H9 (cell line): ENCODE measurements around the gene NSF. TPM values are rescaled to one million over a fixed set of nuclear protein-coding genes. Genes with fewer than 3 reads are reported as not detected.

Experiments
- DNase-seq: peaks from one replicate; pipeline ENCODE4 v3.0.0-alpha.2; 2017
- H2AFZ ChIP-seq: one replicate; pipeline ENCODE4 v1.6.1; 2013; ENCODE audit warnings: mild to moderate bottlenecking, low read length, control low read depth, moderate library complexity
- H2AK5ac ChIP-seq: 2 replicates; pipeline ENCODE4 v1.6.1; 2013; ENCODE audit warnings: low read length, control low read depth, mixed read lengths; ENCODE audit not compliant: insufficient read length
- H2BK120ac ChIP-seq: one replicate; pipeline ENCODE4 v1.6.1; 2013; ENCODE audit warnings: low read depth, mild to moderate bottlenecking, low read length, control low read depth, inconsistent platforms; ENCODE audit not compliant: poor library complexity, severe bottlenecking
- H2BK12ac ChIP-seq: 2 replicates; pipeline ENCODE4 v1.6.1; 2013; ENCODE audit warnings: low read length, control low read depth, mixed read lengths, low read depth; ENCODE audit not compliant: insufficient read length
- H2BK15ac ChIP-seq: 2 replicates; pipeline ENCODE4 v1.6.1; 2013; ENCODE audit warnings: low read depth, low read length, control low read depth
- H2BK20ac ChIP-seq: one replicate; pipeline ENCODE4 v1.6.1; 2013; ENCODE audit warnings: low read depth, mild to moderate bottlenecking, low read length, control low read depth, inconsistent platforms; ENCODE audit not compliant: poor library complexity, severe bottlenecking
- H2BK5ac ChIP-seq: 2 replicates; pipeline ENCODE4 v1.6.1; 2013; ENCODE audit warnings: low read length, control low read depth, mixed read lengths; ENCODE audit not compliant: insufficient read length
- H3K14ac ChIP-seq: 2 replicates; pipeline ENCODE4 v1.6.1; 2013; ENCODE audit warnings: low read length, control low read depth; ENCODE audit not compliant: insufficient read depth
- H3K18ac ChIP-seq: 2 replicates; pipeline ENCODE4 v1.6.1; 2013; ENCODE audit warnings: low read depth, mild to moderate bottlenecking, mixed read lengths, low read length, control low read depth; ENCODE audit not compliant: insufficient read length
- H3K23ac ChIP-seq: 2 replicates; pipeline ENCODE4 v1.6.1; 2013; ENCODE audit warnings: low read length, control low read depth, mixed read lengths, low read depth; ENCODE audit not compliant: insufficient read length
- H3K23me2 ChIP-seq: 2 replicates; pipeline ENCODE4 v1.6.1; 2013; ENCODE audit warnings: low read depth, mild to moderate bottlenecking, mixed read lengths, low read length, control low read depth; ENCODE audit not compliant: insufficient read length, poor library complexity, severe bottlenecking
- H3K27ac ChIP-seq: 2 replicates; pipeline ENCODE4 v1.5.1; 2013; ENCODE audit warnings: low read length, control low read depth, mixed read lengths, low read depth; ENCODE audit not compliant: insufficient read length
- H3K27me3 ChIP-seq: 2 replicates; pipeline ENCODE4 v1.6.1; 2013; ENCODE audit warnings: low read length, control low read depth, inconsistent platforms; ENCODE audit not compliant: insufficient read depth
- H3K4ac ChIP-seq: 2 replicates; pipeline ENCODE4 v1.6.1; 2013; ENCODE audit warnings: low read depth, mild to moderate bottlenecking, control low read depth, inconsistent platforms, low read length, moderate library complexity
- H3K4me1 ChIP-seq: 2 replicates; pipeline ENCODE4 v1.6.1; 2013; ENCODE audit warnings: low read length, control low read depth, inconsistent platforms; ENCODE audit not compliant: insufficient read depth
- H3K4me2 ChIP-seq: 2 replicates; pipeline ENCODE4 v1.6.1; 2013; ENCODE audit warnings: low read length, control low read depth, mixed read lengths; ENCODE audit not compliant: insufficient read length, insufficient read depth
- H3K56ac ChIP-seq: 2 replicates; pipeline ENCODE4 v1.6.1; 2013; ENCODE audit warnings: low read depth, mild to moderate bottlenecking, mixed read lengths, low read length, control low read depth; ENCODE audit not compliant: insufficient read length
- H3K79me1 ChIP-seq: 2 replicates; pipeline ENCODE4 v1.6.1; 2013; ENCODE audit warnings: low read depth, mild to moderate bottlenecking, moderate library complexity, low read length, control low read depth, inconsistent platforms; ENCODE audit not compliant: insufficient read depth, poor library complexity, severe bottlenecking
- H3K79me2 ChIP-seq: 2 replicates; pipeline ENCODE4 v1.6.1; 2013; ENCODE audit warnings: low read length, control low read depth, inconsistent platforms; ENCODE audit not compliant: insufficient read depth
- H3K9ac ChIP-seq: 2 replicates; pipeline ENCODE4 v1.6.1; 2013; ENCODE audit warnings: low read length, control low read depth, mixed read lengths; ENCODE audit not compliant: insufficient read length; ENCODE audit errors: extremely low read depth
- H3K9me3 ChIP-seq: one replicate; pipeline ENCODE4 v1.6.1; 2013; ENCODE audit warnings: low read depth, low read length, inconsistent platforms; ENCODE audit not compliant: control insufficient read depth
- H3T11ph ChIP-seq: one replicate; pipeline ENCODE4 v1.6.1; 2013; ENCODE audit warnings: mild to moderate bottlenecking, low read length, control low read depth, inconsistent platforms
- H4K20me1 ChIP-seq: one replicate; pipeline ENCODE4 v1.6.1; 2013; ENCODE audit not compliant: control insufficient read depth, insufficient read length, insufficient read depth
- H4K5ac ChIP-seq: 2 replicates; pipeline ENCODE4 v1.6.1; 2013; ENCODE audit warnings: low read depth, mild to moderate bottlenecking, mixed read lengths, low read length, control low read depth; ENCODE audit not compliant: insufficient read length
- H4K8ac ChIP-seq: replicated peaks from 2 replicates; pipeline ENCODE4 v1.6.1; 2013; ENCODE audit warnings: low read length, control low read depth, mixed read lengths, low read depth; ENCODE audit not compliant: insufficient read length
- H4K91ac ChIP-seq: 2 replicates; pipeline ENCODE4 v1.6.1; 2013; ENCODE audit warnings: low read depth, mild to moderate bottlenecking, moderate library complexity, mixed read lengths, low read length, control low read depth; ENCODE audit not compliant: insufficient read length
- H3K27ac Mint-ChIP-seq, 3 experiments: 2 replicates in 2 of 3; 3 replicates in 1 of 3; pipeline ENCODE4 v1.8.0; 2020 to 2021; ENCODE audit warnings: mixed read lengths in 3 of 3, mild to moderate bottlenecking in 1 of 3, moderate library complexity in 1 of 3
- H3K27me3 Mint-ChIP-seq: 2 replicates; pipeline ENCODE4 v1.8.0; 2021; ENCODE audit warnings: low read depth, mild to moderate bottlenecking, moderate library complexity, mixed read lengths
- H3K36me3 Mint-ChIP-seq, 3 experiments: 2 replicates in 2 of 3; 3 replicates in 1 of 3; pipeline ENCODE4 v1.8.0; 2020 to 2021; ENCODE audit warnings: low read depth in 3 of 3, mixed read lengths in 3 of 3; ENCODE audit not compliant: insufficient read depth in 1 of 3
- H3K4me1 Mint-ChIP-seq, 2 experiments: 2 replicates each; pipeline ENCODE4 v1.8.0; 2020; ENCODE audit warnings: mixed read lengths in 2 of 2
- H3K4me3 Mint-ChIP-seq, 2 experiments: 2 replicates in 1 of 2; 3 replicates in 1 of 2; pipeline ENCODE4 v1.8.0; 2020 to 2021; ENCODE audit warnings: mild to moderate bottlenecking in 2 of 2, mixed read lengths in 2 of 2, moderate library complexity in 1 of 2
- H3K9me3 Mint-ChIP-seq, 2 experiments: 2 replicates in 1 of 2; 3 replicates in 1 of 2; pipeline ENCODE4 v1.8.0; 2020; ENCODE audit warnings: mild to moderate bottlenecking in 2 of 2, mixed read lengths in 2 of 2, moderate library complexity in 1 of 2
- WGBS: extraction: QIAGEN DNeasy Blood & Tissue Kit; methylation state at CpG from one replicate; pipeline ENCODE4 v1.1.7; 2013; ENCODE audit warnings: missing lambda C conversion rate, low lambda C conversion rate, mixed read lengths; ENCODE audit not compliant: insufficient read length; ENCODE audit errors: extremely low coverage; 5-methylcytosine and 5-hydroxymethylcytosine counted together
- total RNA-seq: library from RNA; stranded (reverse); gene quantifications from 2 replicates; pipeline ENCODE4 v1.2.1, GENCODE V29; 2021
- TF ChIP-seq, protein P1 (sequence below): fragments of 200-600 bp; sonication (generic); conservative IDR thresholded peaks from 3 replicates; pipeline ENCODE4 v1.8.0; 2021; ENCODE audit warnings: antibody characterized with exemption, mild to moderate bottlenecking

Gene NSF
- total RNA-seq, 1 experiment from 2014 or later = 36.4 TPM

DNA sequence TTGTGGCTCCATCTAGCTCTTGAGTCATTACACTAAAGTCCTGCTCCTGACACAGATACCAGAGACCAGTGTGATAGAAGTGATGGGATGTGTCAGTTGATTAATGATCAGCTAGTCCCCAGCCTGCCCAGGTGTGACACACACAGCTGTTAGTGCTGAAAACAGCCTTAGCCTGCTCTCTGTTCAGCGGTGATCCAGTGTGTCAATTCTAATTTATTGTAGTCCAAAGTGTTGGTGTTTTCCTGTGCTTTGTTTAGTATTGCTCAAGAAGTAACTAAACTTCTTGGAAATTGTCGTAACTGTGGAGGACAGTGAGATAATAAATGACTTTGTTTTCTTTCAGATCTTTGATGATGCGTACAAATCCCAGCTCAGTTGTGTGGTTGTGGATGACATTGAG, 135.7 kb downstream of the NSF start:
- no peak overlapping the region for H2BK120ac ChIP-seq
- no peak overlapping the region for H3K9ac ChIP-seq
- no peaks in the 10 kb centered on the region for H3K9me3 ChIP-seq
- H3K27ac ChIP-seq = no peak overlapping the region
- no peak overlapping the region for H3K18ac ChIP-seq
- no peaks in the 10 kb centered on the region for H4K20me1 ChIP-seq
- no peak overlapping the region for H2BK5ac ChIP-seq
- Mint-ChIP-seq H3K4me1 (peaks cover 10 to 15% of the 10 kb centered on the region in 2 experiments), H3K27me3 (no peaks in the 10 kb centered on the region), H3K36me3 (no peaks in the 10 kb centered on the region; a peak in 1 of 7 replicates), H3K9me3 (no peaks in the 10 kb centered on the region), H3K4me3 (no peak overlapping the region), H3K27ac (no peak overlapping the region)
- no peaks in the 10 kb centered on the region for H3K27me3 ChIP-seq
- TF ChIP-seq, protein P1, sequence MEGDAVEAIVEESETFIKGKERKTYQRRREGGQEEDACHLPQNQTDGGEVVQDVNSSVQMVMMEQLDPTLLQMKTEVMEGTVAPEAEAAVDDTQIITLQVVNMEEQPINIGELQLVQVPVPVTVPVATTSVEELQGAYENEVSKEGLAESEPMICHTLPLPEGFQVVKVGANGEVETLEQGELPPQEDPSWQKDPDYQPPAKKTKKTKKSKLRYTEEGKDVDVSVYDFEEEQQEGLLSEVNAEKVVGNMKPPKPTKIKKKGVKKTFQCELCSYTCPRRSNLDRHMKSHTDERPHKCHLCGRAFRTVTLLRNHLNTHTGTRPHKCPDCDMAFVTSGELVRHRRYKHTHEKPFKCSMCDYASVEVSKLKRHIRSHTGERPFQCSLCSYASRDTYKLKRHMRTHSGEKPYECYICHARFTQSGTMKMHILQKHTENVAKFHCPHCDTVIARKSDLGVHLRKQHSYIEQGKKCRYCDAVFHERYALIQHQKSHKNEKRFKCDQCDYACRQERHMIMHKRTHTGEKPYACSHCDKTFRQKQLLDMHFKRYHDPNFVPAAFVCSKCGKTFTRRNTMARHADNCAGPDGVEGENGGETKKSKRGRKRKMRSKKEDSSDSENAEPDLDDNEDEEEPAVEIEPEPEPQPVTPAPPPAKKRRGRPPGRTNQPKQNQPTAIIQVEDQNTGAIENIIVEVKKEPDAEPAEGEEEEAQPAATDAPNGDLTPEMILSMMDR = no peak
- H4K8ac ChIP-seq = no peak overlapping the region
- no peak overlapping the region for H3K14ac ChIP-seq
- no peak overlapping the region for H3K56ac ChIP-seq
- no peak overlapping the region for H2AFZ ChIP-seq
- no CpG with 5 or more reads among the region's 3 CpGs for WGBS
- H3K4me2 ChIP-seq = no peak overlapping the region
- no peak overlapping the region for H3K4ac ChIP-seq
- H3K23me2 ChIP-seq = no peaks in the 10 kb centered on the region
- no peak overlapping the region for H2BK20ac ChIP-seq
- no peak overlapping the region for H4K91ac ChIP-seq
- H4K5ac ChIP-seq = no peak overlapping the region
- H3K79me2 ChIP-seq = no peaks in the 10 kb centered on the region
- H2AK5ac ChIP-seq = no peak overlapping the region
- no peak overlapping the region for H2BK12ac ChIP-seq
- H3K23ac ChIP-seq = no peak overlapping the region
- DNase-seq = no peak
- no peak overlapping the region for H2BK15ac ChIP-seq
- no peaks in the 10 kb centered on the region for H3K79me1 ChIP-seq
- H3K4me1 ChIP-seq = no peaks in the 10 kb centered on the region; the same call in 1 of the 2 replicates
- no peak overlapping the region for H3T11ph ChIP-seq
